Measurements from ENCODE around the gene PLSCR5. TPM values are rescaled to one million over a fixed set of nuclear protein-coding genes. Genes with fewer than 3 reads are reported as not detected.

The PLSCR5 gene
- total RNA-seq, 1 experiment from 2014 or later, result not detected

GRCh38 chr3:146577662-146578061 lies 27.5 kb downstream of the PLSCR5 start:
- Histone ChIP-seq H3K27ac (ENCODE audit: low read length) (peak overlapping the region; percentile 69; the same call in 1 of the 2 replicates), H3K27me3 (ENCODE audit: control insufficient read depth, insufficient read depth, low read length) (no peaks in the 10 kb centered on the region), H3K4me1 (ENCODE audit: control insufficient read depth, insufficient read depth, low read length) (no peaks in the 10 kb centered on the region), H3K36me3 (ENCODE audit: control insufficient read depth, insufficient read depth, low read length) (no peaks in the 10 kb centered on the region), H3K4me3 (ENCODE audit: low read depth in 2 of 2, low read length in 2 of 2) (no peak overlapping the region), H3K9me3 (ENCODE audit: control insufficient read depth, insufficient read depth, low read depth, low read length) (no peaks in the 10 kb centered on the region)
- BruUV-seq (replicated peaks), result no TSS peak
- intact Hi-C loops (cut with micrococcal nuclease; ENCODE audit: unreplicated experiment) (loop anchor here (1.0 to 5.0 kb wide), 3 partner anchors 250 to 388 kb away; no protein-coding TSS in a partner anchor), in situ Hi-C loops (cut with HindIII; ENCODE audit: low pct_unique_long_range_greater_than_20kb, low sequenced_read_pairs) (no loop called here)
- peak; percentile 31; the same call in 1 of the 2 replicates for TF ChIP-seq CTCF (IDR thresholded peaks at IDR 0.05)
- no peak for TF ChIP-seq REST (IDR thresholded peaks at IDR 0.05; ENCODE audit: insufficient read depth in 1 of 2, low read depth in 2 of 2, low read length in 1 of 2)
- TF ChIP-seq TCF7L2 (IDR thresholded peaks at IDR 0.05; ENCODE audit: low read depth, low read length), result no peak
- POLR2A ChIA-PET, result interaction anchor here (0.9 kb wide), 1 partner anchor 355 kb away, joined by 3 read pairs; no protein-coding TSS in a partner anchor
- peak; percentile 85 for ATAC-seq
- CTCF ChIA-PET, result interaction anchor here (0.6 to 1.6 kb wide), 5 partner anchors 26 to 388 kb away, joined by 3 to 14 read pairs (median 4); no protein-coding TSS in a partner anchor
- DNase-seq (ENCODE audit: low read depth, low spot score), result no peak

DNA sequence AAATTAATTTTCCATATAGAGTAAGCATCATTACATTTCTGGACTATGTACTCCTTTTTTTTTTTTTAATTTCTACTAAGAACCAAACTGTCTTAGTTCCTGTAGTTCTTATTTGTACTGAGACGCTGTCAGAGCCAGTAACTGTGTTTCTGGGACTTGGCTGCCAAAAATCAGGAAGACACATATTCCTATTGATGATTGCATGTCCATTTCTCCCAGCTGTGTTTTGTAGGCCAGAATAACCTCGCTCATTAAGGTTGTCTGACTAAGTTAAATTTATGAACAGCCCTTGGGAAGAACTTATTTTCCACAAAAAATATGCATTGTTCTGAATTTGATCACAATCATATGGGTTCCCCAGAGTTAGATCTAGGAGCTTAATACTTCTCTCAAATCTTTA lies 29.5 kb downstream of the PLSCR5 start:
- in situ Hi-C loops (cut with HindIII; ENCODE audit: low pct_unique_long_range_greater_than_20kb, low sequenced_read_pairs), result no loop called here
- H3K4me1 ChIP-seq (ENCODE audit: control insufficient read depth, insufficient read depth, low read length), result no peaks in the 10 kb centered on the region
- H3K4me3 ChIP-seq (ENCODE audit: low read depth in 2 of 2, low read length in 2 of 2), result no peak overlapping the region
- CTCF ChIA-PET, result no interaction called here
- no peak for DNase-seq (ENCODE audit: low read depth, low spot score)
- no TSS peak for BruUV-seq (replicated peaks)
- H3K27me3 ChIP-seq (ENCODE audit: control insufficient read depth, insufficient read depth, low read length), result no peaks in the 10 kb centered on the region
- TF ChIP-seq TCF7L2 (IDR thresholded peaks at IDR 0.05; ENCODE audit: low read depth, low read length) (no peak), POLR2AphosphoS5 (IDR thresholded peaks at IDR 0.05; ENCODE audit: low read depth, low read length) (no peak), CTCF (IDR thresholded peaks at IDR 0.05) (no peak), REST (IDR thresholded peaks at IDR 0.05; ENCODE audit: insufficient read depth in 1 of 2, low read depth in 2 of 2, low read length in 1 of 2) (no peak)
- intact Hi-C loops (cut with micrococcal nuclease; ENCODE audit: unreplicated experiment), result loop anchor here (5.0 kb wide), 1 partner anchor 248 kb away; no protein-coding TSS in a partner anchor
- H3K27ac ChIP-seq (ENCODE audit: low read length), result peak overlapping the region; percentile 29; the same call in 1 of the 2 replicates
- H3K36me3 ChIP-seq (ENCODE audit: control insufficient read depth, insufficient read depth, low read length), result no peaks in the 10 kb centered on the region
- no peaks in the 10 kb centered on the region for H3K9me3 ChIP-seq (ENCODE audit: control insufficient read depth, insufficient read depth, low read depth, low read length)
- ATAC-seq, result no peak
- POLR2A ChIA-PET, result no interaction called here

All from Panc1 (cell line).